ENCODE data around the gene TRAPPC8. TPM values are rescaled to one million over a fixed set of nuclear protein-coding genes. Genes with fewer than 3 reads are reported as not detected.
"Not testable (repeated sequence)": the region's sequence is repeated elsewhere in the genome, so short reads cannot be mapped to it uniquely, and the experiment has no call there.

The TRAPPC8 gene
- total RNA-seq, 1 experiment from 2014 or later: 33.6 TPM

DNA sequence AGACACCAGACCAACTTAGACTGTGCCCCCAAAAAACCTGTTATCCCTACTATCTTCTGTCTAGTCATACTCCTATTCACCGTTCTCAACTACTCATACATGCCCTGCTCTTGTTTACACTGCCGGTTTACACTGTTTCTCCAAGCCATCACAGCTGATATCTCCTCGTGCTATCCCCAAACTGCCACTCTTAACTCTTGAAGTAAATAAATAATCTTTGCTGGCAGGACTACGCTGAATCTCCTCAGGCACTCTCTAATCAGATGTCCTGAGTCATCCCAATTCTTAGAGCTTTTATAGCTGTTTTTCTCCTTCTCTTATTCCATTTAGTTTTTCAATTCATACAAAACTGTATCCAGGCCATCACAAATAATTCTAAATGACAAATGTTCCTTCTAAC is 133.9 kb downstream of the TRAPPC8 start:
- not testable (repeated sequence) for DNase-seq (ENCODE audit: extremely low read depth, low read depth)

DNA sequence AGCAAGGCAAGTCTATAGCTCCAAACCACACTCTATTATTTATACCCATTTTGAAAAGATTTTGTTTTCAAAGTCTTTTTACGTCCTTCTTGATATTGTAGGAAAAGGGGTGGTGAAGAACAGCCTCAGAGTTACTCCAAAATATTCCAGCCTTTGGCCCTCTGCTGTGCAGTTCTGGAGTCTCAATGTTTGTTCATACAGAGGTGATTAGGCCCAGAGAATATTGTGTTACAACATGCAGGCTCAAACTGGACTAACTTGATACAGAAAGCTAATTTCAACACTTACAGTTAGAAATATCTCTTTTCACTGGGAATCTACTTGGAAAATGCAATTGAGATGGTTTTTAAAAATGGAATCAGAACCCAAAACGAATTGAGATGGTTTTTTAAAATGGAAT is 141.8 kb downstream of the TRAPPC8 start:
- DNase-seq (ENCODE audit: extremely low read depth, low read depth): no peak

- not testable (repeated sequence) for DNase-seq (ENCODE audit: extremely low read depth, low read depth)
Observed at GRCh38 chr18:31799257-31799656, 143.7 kb downstream of the TRAPPC8 start.

DNA sequence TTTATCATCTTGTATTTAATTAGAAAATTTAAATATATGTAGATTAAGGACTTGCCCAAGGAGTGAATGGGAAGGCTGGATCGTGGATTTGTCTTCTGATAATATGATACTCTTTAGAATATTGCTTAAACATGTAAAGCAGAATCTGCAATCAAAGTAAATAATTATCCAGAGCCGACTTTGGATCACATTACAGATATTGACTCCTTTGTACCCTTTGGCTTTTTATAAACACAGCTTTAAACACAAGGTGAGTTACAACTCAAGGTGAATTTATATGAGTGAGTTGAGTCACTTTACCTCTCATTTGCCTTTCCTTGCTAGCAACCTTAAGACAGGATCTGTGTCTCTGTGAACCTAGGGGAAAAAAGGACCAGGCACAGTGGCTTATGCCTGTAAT is 144.5 kb downstream of the TRAPPC8 start:
- no peak for DNase-seq (ENCODE audit: extremely low read depth, low read depth)

DNA sequence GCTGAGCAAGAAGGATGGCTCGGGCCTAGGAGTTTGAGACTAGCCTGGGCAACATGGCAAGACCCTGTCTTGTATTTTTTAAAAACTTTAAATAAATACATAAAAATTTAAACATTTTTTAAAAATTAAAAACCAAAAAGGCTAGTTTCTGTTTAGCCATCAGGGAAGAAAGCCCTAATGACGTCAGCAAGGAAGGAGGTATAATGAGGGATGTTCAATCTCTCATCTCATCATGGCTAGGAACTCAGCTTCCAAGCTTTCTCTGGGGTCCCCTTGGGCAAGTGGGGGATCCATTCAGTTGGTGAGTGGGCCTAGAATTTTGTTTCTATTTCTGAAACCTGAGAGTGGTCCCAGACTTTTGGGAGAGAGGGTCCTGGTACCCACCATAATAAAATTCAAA is 147.2 kb downstream of the TRAPPC8 start:
- DNase-seq (ENCODE audit: extremely low read depth, low read depth): no peak

- DNase-seq (ENCODE audit: extremely low read depth, low read depth): no peak
Observed at GRCh38 chr18:31793531-31793930, 149.4 kb downstream of the TRAPPC8 start.

- no peak for DNase-seq (ENCODE audit: extremely low read depth, low read depth)
Observed at GRCh38 chr18:31792580-31792911, 150.4 kb downstream of the TRAPPC8 start.

GRCh38 chr18:31791817-31792579 is 150.9 kb downstream of the TRAPPC8 start:
- DNase-seq (ENCODE audit: extremely low read depth, low read depth): no peak

DNA sequence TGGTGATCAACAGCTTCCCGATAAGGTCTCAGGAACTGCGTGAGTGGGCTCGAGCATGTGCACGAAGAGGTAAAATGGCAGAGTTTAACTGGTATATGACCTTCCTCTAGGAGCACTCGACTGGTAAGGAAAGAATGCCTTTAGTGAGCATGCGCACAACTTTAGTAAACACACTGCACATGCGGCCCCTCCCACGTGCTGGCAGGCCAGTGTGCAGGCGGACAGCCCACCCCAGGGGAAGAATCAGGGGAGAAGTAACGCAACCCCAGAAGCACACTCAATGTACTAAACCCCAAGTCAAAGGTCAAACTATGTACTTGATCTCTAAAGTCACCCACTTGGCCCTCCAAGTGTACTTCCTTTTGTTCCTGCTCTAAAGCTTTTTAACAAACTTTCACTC is 153.5 kb downstream of the TRAPPC8 start:
- no peak for DNase-seq (ENCODE audit: extremely low read depth, low read depth)

DNA sequence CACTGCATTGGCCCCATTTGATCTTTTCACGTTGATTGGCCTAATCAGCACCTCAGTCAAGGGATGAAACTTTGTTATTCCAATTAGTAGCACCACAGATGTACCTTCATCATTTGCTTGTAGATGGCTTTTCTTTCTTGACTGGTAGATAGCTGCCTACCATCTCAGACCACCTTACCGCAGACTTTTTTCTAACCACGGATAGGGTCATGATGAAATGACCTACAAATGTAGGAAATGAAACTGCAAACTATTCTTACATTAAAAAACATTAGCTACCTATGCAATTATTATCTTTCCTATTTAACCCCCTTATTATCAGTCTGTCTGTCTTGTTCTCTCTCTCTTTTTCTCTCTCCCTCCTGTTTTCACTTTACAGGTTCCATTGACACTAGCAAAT is 159.9 kb downstream of the TRAPPC8 start:
- DNase-seq (ENCODE audit: extremely low read depth, low read depth): no peak

Small RNA genes within 50 kb of the gene (small RNA-seq; reads per million reads assigned to genes)
- 0 reads per million in 2 experiments for gene RNU6-1050P

Other genes starting within 250 kb of the TRAPPC8 start
- not detected in 2 replicates for gene SLC25A52, start 182.2 kb downstream of the TRAPPC8 start, total RNA-seq (2014; rRNA removed; shearing (Covaris generic))
- gene RNF125, start 75.7 kb upstream of the TRAPPC8 start, total RNA-seq (2014; rRNA removed; shearing (Covaris generic)): 2.2 and 2.8 TPM in 2 replicates
- 22.5 and 26.0 TPM in 2 replicates for gene RNF138, start 148.7 kb upstream of the TRAPPC8 start, total RNA-seq (2014; rRNA removed; shearing (Covaris generic))
- 0.20 TPM in 1 of 2 replicates, not detected in the other for gene MEP1B, start 246.9 kb upstream of the TRAPPC8 start, total RNA-seq (2014; rRNA removed; shearing (Covaris generic))